Urothelium cell line (cell line): Measurements from ENCODE around the gene SLC35F6.
"Not testable (repeated sequence)": the region's sequence is repeated elsewhere in the genome, so short reads cannot be mapped to it uniquely, and the experiment has no call there.

ENCODE experiments used
- DNase-seq: peaks from one replicate; pipeline ENCODE4 v3.0.0; 2011; ENCODE audit warnings: low spot score, mixed read lengths
- FAIRE-seq: peaks from 2 replicates; lab custom pipeline; 2011; peaks lifted over from hg19 to GRCh38; lab: Jason Lieb, UNC

SLC35F6 gene

DNA sequence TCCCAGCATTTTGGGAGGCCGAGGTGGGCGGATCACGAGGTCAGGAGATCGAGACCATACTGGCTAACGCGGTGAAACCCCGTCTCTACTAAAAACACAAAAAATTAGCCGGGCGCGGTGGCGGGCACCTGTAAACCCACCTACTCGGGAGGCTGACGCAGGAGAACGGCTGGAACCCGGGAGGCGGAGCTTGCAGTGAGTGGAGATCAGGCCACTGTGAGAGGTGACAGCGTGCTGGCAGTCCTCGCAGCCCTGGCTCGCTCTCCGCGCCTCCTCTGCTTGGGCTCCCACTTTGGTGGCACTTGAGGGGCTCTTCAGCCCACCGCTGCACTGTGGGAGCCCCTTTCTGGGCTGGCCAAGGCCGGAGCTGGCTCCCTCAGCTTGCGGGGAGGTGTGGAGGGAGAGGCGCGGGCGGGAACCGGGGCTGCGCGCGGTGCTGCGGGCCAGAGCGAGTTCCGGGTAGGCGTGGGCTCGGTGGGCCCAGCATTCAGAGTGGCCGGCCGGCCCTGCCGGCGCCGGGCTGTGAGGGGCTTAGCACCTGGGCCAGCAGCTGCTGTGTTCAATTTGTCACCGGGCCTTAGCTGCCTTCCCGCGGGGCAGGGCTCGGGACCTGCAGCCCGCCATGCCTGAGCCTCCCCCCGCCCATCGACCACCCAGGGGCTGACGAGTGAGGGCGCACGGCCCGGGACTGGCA is 50.1 kb downstream of the SLC35F6 start:
- FAIRE-seq, DNase-seq: not testable (repeated sequence)

DNA sequence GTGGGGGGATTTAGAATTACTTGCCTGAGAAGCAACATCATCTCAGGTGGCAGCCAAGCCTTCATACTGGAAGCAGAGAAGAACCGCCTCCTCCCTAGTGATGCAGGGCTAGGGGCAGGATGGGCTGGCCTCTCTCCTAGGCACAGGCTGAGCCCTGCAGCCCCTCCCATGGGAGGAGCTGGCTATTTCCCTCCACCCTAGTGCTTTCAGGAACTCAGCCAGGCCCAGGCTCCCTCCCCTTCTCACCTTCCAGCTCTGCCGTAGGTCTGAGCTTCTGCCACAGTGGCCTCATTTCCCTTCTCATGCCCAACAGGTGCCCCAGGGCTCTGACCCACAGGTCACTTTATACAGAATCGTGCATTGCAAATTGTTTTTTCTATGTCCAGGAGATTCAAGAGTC is 52.8 kb downstream of the SLC35F6 start:
- DNase-seq, result no peak

DNA sequence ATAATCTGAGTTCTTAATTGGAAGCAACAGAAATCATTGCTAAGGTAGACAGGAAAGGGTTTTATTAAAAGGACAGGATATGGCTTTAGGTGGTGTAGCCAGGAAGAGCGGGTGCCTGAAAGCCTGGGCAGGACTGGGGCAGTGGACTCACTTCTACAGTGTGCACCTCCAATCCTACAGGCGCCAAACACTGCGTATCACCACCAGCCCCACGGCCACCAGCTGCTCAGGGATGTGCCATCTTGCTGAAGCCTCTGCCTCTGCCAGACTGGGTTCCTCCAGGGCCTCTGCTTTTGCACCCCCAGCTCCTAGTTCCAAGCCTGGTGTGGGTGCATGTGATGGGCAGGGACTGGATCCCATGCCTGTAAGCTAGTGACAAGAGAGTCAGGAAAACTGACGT is 54.2 kb downstream of the SLC35F6 start:
- FAIRE-seq, result no peak
- DNase-seq, result no peak

More for the DNA sequence above, 52.8 kb downstream of the SLC35F6 start:
- FAIRE-seq, result no peak

DNA sequence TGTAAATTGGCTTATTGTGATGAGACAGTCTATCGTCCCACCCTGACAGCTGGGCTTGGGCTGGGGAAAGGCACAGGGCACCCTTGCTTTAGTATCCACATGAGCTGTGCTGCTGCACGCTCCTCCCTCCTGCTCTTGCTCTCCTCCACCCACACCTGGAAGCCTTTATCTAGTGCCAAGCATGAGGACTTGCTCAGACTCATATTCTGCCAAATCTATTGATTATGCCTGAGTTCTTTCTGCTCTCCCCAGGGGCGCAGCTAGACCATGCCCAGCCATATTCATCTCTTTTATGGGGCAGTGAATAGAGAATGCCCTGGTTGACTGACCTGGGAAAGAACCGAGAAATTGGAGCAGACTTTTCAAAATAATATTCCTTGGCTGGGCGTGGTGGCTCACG is 54.9 kb downstream of the SLC35F6 start:
- FAIRE-seq (no peak), DNase-seq (no peak)

DNA sequence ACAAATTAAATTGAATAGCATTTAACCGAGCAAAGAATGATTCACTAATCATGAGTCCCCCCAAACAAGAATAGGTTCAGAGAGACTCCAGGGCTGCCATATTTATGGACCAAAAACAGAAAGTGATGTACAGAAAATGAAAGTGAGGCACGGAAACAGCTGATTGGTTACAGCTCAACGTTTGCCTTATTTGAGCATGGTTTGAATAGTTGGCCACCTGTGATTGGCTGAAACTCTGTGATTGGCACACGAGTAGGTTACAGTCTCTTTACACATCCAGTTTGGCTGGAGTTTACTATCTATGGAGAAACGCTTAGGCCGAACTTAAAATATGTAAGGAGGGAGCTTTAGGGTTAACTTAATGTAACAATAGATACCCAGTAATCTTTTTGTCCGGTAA is 56.8 kb downstream of the SLC35F6 start:
- FAIRE-seq, result no peak

DNA sequence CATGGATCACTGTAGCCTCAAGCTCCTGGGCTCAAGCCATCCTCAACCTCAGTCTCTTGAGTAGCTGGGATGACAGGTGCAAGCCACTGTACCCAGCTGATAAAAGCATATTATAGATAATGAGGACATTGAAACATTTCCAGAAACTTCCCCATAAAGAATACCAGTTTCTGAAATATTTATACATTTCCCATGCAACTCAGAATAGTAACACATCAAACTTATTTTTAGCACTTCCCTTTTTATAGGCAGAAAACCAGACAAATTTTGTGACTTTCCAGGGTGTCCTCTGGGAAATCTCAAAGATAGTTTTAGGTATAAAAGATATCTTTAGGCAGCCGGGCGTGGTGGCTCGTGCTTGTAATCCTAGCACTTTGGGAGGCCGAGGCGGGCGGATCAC is 58.8 kb downstream of the SLC35F6 start:
- FAIRE-seq, result no peak
- no peak for DNase-seq

More for the DNA sequence above, 56.8 kb downstream of the SLC35F6 start:
- DNase-seq, result no peak
